ENCODE results near the gene PREX1. TPM values are rescaled to one million over a fixed set of nuclear protein-coding genes. Genes with fewer than 3 reads are reported as not detected.

Gene PREX1
- polyA plus RNA-seq, 1 of the 3 experiments (the other 2 are of a cell fraction), result 5.3 TPM

DNA sequence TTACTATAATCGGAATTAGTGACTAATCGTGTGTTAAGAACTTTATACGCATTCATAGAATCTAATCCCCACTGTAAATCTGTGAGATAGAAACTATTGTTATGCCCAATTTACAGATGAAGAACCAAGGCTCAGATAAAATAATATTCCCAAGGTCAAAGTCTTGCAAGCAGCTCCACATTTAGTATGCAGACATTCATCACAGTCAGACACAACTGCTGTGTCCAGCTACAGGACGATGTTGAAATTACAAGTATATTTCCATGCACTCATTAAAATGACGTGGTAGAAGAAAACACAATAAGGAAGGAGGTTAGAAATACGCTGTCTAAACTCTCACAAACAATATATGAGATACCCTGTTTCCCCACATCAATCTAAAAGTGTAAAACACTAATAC lies 82.5 kb downstream of the PREX1 start (continued):
- no peak for TF ChIP-seq FOSL2 (IDR thresholded peaks at IDR 0.05; ENCODE audit: borderline replicate concordance, low read depth)
- TF ChIP-seq EZH2phosphoT487 (IDR thresholded peaks at IDR 0.05; ENCODE audit: borderline replicate concordance, low read depth), result no peak
- TF ChIP-seq ELF1 (IDR thresholded peaks at IDR 0.05), result no peak

GRCh38 chr20:48744515-48744914 lies 83.3 kb downstream of the PREX1 start:
- Histone ChIP-seq H3K9me2 (no peaks in the 10 kb centered on the region), H3K36me3 (replicated peaks in 1 of 2; ENCODE audit: control insufficient read depth in 1 of 2, insufficient read depth in 2 of 2, low read length in 1 of 2) (no peaks in the 10 kb centered on the region), H3K27ac (ENCODE audit: low read depth in 2 of 2, low read length in 1 of 2) (no peak overlapping the region), H3K4me3 (ENCODE audit: low read depth in 2 of 2, low read length in 1 of 2) (no peak overlapping the region), H3K4me1 (ENCODE audit: control insufficient read depth in 1 of 2, insufficient read depth in 2 of 2, low read depth in 1 of 2, low read length in 1 of 2) (peaks cover 0 to 5% of the 10 kb centered on the region in 2 experiments; a peak in 1 of 4 replicates), H3K9ac (no peak overlapping the region), H3K79me2 (ENCODE audit: insufficient read depth) (no peaks in the 10 kb centered on the region), H4K20me1 (ENCODE audit: insufficient read depth) (no peaks in the 10 kb centered on the region), H2AFZ (ENCODE audit: low read depth) (no peak overlapping the region), H3K27me3 (ENCODE audit: insufficient read depth) (no peaks in the 10 kb centered on the region), H3K4me2 (no peak overlapping the region), H3F3A (replicated peaks; ENCODE audit: insufficient read depth) (no peaks in the 10 kb centered on the region), H3K9me3 (no peaks in the 10 kb centered on the region)
- 76% methylated on average over 4 of the region's 6 CpGs for WGBS (ENCODE audit: low lambda C conversion rate)
- ChIA-PET CTCF (no interaction called here), POLR2A (no interaction called here)
- TF ChIP-seq CHD2 (IDR thresholded peaks at IDR 0.05; ENCODE audit: low read length, partially characterized antibody) (no peak), TAF1 (IDR thresholded peaks at IDR 0.05; ENCODE audit: borderline replicate concordance, low read depth, low read length) (no peak), RFX5 (IDR thresholded peaks at IDR 0.05; ENCODE audit: low read length) (no peak), MXI1 (IDR thresholded peaks at IDR 0.05; ENCODE audit: low read depth, low read length) (no peak), YY1 (IDR thresholded peaks at IDR 0.05; ENCODE audit: low read depth) (no peak)
- TF ChIP-seq, protein P1, sequence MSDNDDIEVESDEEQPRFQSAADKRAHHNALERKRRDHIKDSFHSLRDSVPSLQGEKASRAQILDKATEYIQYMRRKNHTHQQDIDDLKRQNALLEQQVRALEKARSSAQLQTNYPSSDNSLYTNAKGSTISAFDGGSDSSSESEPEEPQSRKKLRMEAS (IDR thresholded peaks at IDR 0.05; ENCODE audit: low read depth), result no peak
- TF ChIP-seq, protein P2, sequence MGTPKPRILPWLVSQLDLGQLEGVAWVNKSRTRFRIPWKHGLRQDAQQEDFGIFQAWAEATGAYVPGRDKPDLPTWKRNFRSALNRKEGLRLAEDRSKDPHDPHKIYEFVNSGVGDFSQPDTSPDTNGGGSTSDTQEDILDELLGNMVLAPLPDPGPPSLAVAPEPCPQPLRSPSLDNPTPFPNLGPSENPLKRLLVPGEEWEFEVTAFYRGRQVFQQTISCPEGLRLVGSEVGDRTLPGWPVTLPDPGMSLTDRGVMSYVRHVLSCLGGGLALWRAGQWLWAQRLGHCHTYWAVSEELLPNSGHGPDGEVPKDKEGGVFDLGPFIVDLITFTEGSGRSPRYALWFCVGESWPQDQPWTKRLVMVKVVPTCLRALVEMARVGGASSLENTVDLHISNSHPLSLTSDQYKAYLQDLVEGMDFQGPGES (IDR thresholded peaks at IDR 0.05; ENCODE audit: low read depth, low read length), result no peak
- no peak for DNase-seq

DNA sequence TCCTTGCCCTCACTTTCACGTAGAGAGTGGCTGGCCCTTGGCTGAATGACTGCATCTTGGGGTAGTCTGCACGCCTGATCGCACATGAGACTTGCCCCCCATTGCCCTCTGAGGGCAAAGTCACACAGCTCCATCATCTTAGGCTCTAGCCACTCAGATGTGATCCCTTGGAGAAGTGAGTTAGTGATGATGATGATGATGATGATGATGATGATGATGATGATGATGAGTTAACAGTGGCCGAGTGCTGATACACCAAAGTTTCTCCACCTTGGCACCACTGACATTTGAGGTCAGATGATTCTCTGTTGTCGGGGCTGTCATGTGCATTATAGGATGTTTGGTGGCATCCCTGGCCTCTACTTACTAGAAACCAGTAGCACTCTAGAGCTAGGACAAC lies 84.0 kb downstream of the PREX1 start:
- DNase-seq, result no peak
- WGBS (ENCODE audit: low lambda C conversion rate), result 85% methylated on average over 5 of the region's 5 CpGs
- Histone ChIP-seq H3K4me2 (no peak overlapping the region), H3K4me1 (ENCODE audit: control insufficient read depth in 1 of 2, insufficient read depth in 2 of 2, low read depth in 1 of 2, low read length in 1 of 2) (peaks cover 0 to 5% of the 10 kb centered on the region in 2 experiments; a peak in 1 of 4 replicates), H3K9ac (no peak overlapping the region), H3K4me3 (ENCODE audit: low read depth in 2 of 2, low read length in 1 of 2) (no peak overlapping the region), H3K27me3 (ENCODE audit: insufficient read depth) (no peaks in the 10 kb centered on the region), H3K79me2 (ENCODE audit: insufficient read depth) (no peaks in the 10 kb centered on the region), H3K9me3 (no peaks in the 10 kb centered on the region), H3K27ac (ENCODE audit: low read depth in 2 of 2, low read length in 1 of 2) (no peak overlapping the region), H2AFZ (ENCODE audit: low read depth) (no peak overlapping the region), H3F3A (replicated peaks; ENCODE audit: insufficient read depth) (no peaks in the 10 kb centered on the region), H3K36me3 (replicated peaks in 1 of 2; ENCODE audit: control insufficient read depth in 1 of 2, insufficient read depth in 2 of 2, low read length in 1 of 2) (no peaks in the 10 kb centered on the region), H4K20me1 (ENCODE audit: insufficient read depth) (no peaks in the 10 kb centered on the region), H3K9me2 (no peaks in the 10 kb centered on the region)
- POLR2A ChIA-PET, result no interaction called here
- CTCF ChIA-PET, result no interaction called here
- TF ChIP-seq SIN3A (IDR thresholded peaks at IDR 0.05; ENCODE audit: borderline replicate concordance, low read depth, low read length), result no peak
- TF ChIP-seq FOXM1 (IDR thresholded peaks at IDR 0.05; ENCODE audit: low read depth), result no peak
- no peak for TF ChIP-seq EZH2phosphoT487 (IDR thresholded peaks at IDR 0.05; ENCODE audit: borderline replicate concordance, low read depth)
- no peak for TF ChIP-seq USF1 (IDR thresholded peaks at IDR 0.05; ENCODE audit: borderline replicate concordance, low read depth)
- TF ChIP-seq, protein P3, sequence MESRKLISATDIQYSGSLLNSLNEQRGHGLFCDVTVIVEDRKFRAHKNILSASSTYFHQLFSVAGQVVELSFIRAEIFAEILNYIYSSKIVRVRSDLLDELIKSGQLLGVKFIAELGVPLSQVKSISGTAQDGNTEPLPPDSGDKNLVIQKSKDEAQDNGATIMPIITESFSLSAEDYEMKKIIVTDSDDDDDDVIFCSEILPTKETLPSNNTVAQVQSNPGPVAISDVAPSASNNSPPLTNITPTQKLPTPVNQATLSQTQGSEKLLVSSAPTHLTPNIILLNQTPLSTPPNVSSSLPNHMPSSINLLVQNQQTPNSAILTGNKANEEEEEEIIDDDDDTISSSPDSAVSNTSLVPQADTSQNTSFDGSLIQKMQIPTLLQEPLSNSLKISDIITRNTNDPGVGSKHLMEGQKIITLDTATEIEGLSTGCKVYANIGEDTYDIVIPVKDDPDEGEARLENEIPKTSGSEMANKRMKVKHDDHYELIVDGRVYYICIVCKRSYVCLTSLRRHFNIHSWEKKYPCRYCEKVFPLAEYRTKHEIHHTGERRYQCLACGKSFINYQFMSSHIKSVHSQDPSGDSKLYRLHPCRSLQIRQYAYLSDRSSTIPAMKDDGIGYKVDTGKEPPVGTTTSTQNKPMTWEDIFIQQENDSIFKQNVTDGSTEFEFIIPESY (IDR thresholded peaks at IDR 0.05; ENCODE audit: borderline replicate concordance, low read depth), result no peak
- TF ChIP-seq ELF1 (IDR thresholded peaks at IDR 0.05), result no peak
- TF ChIP-seq FOXJ3 (CRISPR knock-in tag; IDR thresholded peaks at IDR 0.05), result no peak
- no peak for TF ChIP-seq YY1 (IDR thresholded peaks at IDR 0.05; ENCODE audit: low read depth)
